NCI-H2227 treated with DMSO at 0.1 percent for 48 hours (cell line): Measurements from ENCODE around the gene BANK1.

ENCODE experiments used
- DNase-seq: peaks from one replicate; lab custom pipeline; 2025; lab: John Stamatoyannopoulos, UW

Gene BANK1

DNA sequence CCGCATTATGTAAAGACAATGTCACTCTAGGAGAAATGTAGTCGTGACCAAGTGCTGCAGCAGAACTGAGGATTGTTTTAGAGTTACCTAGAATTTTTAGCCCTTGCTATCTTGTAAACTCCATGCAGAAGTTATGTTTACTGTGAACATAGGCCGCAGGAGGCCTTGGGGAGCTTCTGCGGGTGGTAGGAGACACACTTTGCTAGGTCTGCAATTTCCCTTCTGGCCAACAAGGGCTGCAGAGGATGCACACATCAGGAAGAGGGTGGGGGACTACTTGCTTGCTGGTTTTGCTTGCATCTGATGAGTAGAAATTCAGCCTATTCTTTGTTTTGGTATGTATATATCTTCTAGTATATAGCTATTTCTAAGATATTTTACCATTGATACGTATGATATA is 23.1 kb downstream of the BANK1 start:
- no peak for DNase-seq

- DNase-seq, result no peak
Measured at GRCh38 chr4:101818362-101818761, 27.8 kb downstream of the BANK1 start.

DNA sequence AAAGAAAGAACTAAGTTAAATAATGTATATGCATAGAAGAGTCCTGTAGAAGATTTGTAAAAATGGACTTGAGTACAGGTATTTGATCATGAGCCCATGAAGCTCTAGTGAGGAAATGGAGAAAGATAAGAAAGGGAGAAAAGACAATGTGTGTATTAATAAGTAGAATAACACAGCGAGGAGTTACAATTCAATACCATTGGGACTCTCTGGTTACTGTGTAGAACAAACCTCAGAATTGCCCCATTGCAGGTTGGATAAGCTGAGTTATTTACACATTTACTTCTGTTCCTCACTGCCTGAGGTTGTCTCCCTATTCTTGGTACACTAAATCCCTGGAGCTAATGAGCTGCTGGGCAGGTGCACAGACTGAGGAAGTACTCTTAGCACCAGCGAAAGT is 33.3 kb downstream of the BANK1 start:
- DNase-seq, result no peak

DNA sequence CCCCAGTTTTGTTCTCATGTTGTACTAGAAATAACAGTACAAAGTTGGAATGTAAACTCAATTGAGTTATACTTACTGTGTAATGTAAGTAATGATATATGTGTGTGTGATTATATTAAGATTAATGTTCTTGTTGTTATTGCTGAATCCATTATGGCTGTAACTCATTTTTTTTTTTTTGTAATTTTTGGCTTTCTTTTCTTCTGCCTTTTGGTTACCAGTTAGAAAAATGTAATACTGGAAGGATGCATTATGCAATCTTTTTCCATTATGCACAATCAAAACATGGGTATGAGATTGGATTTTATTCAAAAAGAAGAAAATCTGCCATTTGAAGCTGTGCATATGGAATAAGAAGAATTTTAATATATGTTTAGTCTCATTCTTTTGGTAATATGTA is 34.0 kb downstream of the BANK1 start:
- DNase-seq, result no peak

- no peak for DNase-seq
Measured at GRCh38 chr4:101825953-101826352, 35.4 kb downstream of the BANK1 start.

DNA sequence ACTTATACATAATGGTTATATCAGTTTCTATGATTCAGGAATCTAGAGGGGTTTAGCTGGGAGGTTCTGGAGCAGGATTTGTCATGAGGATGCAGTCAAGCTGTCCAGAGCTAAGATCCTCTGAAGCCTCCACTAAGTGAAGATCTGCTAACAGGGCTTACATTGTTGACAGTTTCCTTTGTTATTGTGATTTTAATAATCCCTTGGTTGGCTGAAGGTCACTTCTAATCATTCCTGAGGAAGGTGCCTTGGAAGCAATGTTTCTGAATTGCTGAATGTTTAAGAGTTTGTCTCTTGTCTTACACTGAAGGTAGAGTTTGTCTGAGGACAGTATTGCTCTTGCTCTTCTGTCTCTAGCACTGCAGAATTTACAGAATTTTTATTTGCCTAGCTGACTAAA is 41.3 kb downstream of the BANK1 start:
- no peak for DNase-seq

- no peak for DNase-seq
Measured at GRCh38 chr4:101833480-101833879, 43.0 kb downstream of the BANK1 start.

- DNase-seq, result no peak
Measured at GRCh38 chr4:101835121-101835904, 44.8 kb downstream of the BANK1 start.

GRCh38 chr4:101843054-101843453 is 52.5 kb downstream of the BANK1 start:
- DNase-seq, result no peak

- DNase-seq, result no peak
Measured at GRCh38 chr4:101846550-101846949, 56.0 kb downstream of the BANK1 start.

DNA sequence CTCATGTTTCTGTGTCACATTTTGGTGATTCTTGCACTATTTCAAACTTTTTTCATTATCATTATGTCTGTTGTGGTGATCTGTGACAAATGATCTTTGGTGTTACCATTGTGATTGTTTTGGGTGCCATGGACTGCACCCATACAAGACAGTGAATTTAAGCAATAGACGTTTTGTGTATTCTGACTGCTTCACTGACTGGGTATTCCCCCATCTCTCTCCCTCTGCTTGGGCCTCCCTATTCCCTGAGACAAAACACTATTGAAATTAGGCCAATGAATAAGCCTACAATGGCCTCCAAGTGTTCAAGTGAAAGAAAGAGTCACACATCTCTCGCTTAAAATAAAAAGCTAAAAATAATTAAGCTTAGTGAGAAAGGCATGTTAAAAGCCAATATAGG is 60.2 kb downstream of the BANK1 start:
- DNase-seq, result no peak

DNA sequence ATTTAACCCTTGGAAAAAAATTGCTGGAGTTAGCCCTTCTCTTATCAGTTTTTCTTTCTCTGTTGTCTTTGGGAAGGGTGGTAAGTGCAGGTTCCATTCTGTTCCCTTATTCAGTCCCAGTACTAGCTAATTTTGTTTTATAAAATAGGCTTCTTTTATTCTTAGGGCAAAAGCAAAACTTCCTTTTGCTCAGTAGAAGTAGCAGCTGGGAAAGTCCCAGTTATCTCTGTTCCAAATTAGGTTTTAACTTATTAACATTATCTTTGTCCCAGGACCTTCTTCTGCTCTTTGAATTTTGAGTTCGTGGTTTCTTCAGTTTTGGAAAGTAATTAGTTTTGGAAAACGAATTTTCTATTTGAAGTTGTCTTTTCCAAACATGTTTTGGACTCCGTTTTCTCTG is 61.1 kb downstream of the BANK1 start:
- no peak for DNase-seq

GRCh38 chr4:101853028-101853427 is 62.5 kb downstream of the BANK1 start:
- no peak for DNase-seq

- DNase-seq, result no peak
Measured at GRCh38 chr4:101853691-101854090, 63.2 kb downstream of the BANK1 start.

- no peak for DNase-seq
Measured at GRCh38 chr4:101855239-101855638, 64.7 kb downstream of the BANK1 start.

DNA sequence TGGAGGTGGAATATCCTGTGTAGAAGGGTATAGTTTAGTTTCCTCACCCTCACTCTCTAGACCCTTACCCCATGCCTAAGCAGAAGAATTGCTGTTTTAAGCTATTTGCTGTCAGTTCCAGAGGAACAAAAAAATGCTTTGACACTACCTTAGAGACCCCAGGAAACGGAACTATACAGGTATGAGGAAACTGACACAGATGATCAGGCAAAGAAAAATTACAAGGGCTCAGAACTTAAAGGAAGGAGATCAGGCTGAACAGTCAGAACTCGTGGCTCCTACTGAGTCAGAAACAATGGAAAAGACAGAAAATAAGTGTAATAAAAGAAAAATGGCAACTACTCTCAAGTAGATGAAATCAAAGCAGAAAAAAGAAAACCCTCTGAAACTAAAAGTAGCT is 65.6 kb downstream of the BANK1 start:
- DNase-seq, result no peak

DNA sequence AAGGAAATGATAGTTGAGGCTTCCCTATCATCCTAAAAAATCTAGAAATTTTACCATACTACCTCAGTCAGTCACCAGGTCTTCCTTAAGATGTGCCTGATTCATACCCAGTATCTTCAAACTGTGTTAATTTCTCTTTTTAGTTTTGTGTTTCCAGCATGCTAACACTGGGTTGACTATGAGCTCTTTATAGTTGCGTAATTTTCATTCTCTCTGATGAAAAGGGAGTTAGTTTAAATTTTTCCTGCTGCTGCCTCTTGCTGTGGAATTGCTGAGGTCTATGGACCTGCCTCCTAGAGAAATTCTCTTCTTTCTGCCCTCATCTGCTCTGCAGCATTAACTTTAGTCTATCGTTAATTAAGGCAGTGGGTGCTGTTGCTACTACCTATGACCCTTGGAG is 66.6 kb downstream of the BANK1 start:
- no peak for DNase-seq

DNA sequence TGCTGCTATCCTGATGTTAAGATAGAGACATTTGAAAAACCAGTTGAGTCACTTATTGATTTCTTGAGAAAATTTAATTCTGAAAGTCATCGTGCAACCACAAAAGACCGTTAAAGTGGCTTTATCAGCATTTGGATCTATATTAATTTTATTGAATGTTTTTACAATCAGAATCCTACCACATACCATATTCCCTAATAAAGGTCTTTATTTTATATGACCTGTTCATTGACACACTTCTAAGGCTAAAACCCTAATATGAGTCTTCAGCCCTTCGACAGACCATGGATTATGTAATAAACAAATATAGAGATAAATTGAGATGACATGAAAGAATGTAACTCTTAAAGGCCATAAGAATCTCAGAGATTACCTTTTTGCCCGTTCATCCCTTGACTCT is 68.1 kb downstream of the BANK1 start:
- no peak for DNase-seq

GRCh38 chr4:101862595-101862994 is 72.1 kb downstream of the BANK1 start:
- no peak for DNase-seq

- no peak for DNase-seq
Measured at GRCh38 chr4:101864660-101865059, 74.1 kb downstream of the BANK1 start.

DNA sequence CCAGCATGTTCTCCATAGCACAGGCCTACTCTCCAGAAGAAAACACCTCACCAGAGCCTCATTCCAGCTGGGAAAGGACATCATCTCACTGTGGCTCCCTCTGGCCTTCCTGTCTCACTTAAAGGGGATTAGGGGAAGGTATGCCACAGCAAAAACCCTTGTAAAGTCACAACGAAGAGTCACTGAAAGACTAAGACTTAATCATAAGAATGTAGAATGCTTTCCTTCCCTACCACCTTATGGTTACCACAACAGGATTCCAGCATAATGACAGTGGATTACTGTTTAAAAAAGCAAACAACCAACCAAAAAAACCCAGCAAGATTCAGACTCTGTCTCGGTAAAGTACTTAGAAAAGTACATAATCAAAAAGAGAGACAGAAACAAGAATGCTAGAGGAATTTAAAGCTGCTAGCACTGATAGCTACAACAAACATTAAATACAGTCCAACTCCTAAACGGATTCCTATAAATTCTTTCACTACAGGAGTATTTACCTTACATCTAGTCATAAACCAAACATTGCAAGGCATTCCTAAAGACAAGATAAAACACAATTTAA is 75.1 kb downstream of the BANK1 start:
- DNase-seq, result no peak

DNA sequence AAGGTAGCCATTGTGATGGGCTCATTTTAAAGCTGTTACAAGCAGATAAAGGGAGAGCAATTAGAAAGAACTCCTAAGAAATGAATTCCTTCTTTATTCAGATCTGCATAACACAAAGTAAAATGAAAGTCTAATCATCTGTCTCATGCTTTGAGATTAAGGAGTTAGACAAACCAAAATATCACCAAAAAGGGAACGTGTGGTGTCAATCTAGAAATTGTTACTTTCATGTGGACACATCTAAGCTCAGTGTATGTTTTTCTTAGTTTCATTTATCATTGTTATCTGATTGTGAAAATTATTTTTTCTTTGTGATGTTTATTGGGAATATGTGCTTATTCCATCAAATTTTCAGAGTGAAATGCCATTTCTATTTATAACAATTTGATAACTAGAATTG is 80.3 kb downstream of the BANK1 start:
- no peak for DNase-seq

- no peak for DNase-seq
Measured at GRCh38 chr4:101871962-101872676, 81.6 kb downstream of the BANK1 start.
